Uterus (tissue), 4 donors: ENCODE results near the gene HOXA6. TPM values are rescaled to one million over a fixed set of nuclear protein-coding genes. Genes with fewer than 3 reads are reported as not detected.

Experiments
- DNase-seq, 2 donors: peaks; one replicate each; pipeline ENCODE4 v3.0.0-alpha.2; 2019 to 2020
- H3K27ac ChIP-seq, 2 donors: fragments of 200-600 bp; sonication (generic); 1 replicate in 1 of 2; 2 replicates in 1 of 2; pipeline ENCODE4 v1.5.1; 2016 to 2018
- H3K27me3 ChIP-seq, 2 donors: fragments of 200-600 bp; sonication (generic); one replicate each; pipeline ENCODE4 v1.5.1; 2018 to 2019; ENCODE audit warnings: control low read depth in 1 of 2
- H3K36me3 ChIP-seq, 2 donors: fragments of 200-600 bp; sonication (generic); one replicate each; pipeline ENCODE4 v1.5.1; 2019; ENCODE audit warnings: control low read depth in 1 of 2
- H3K4me1 ChIP-seq, 2 donors: fragments of 200-600 bp; sonication (generic); one replicate each; pipeline ENCODE4 v1.5.1; 2018 to 2019; ENCODE audit warnings: control low read depth in 1 of 2
- H3K4me3 ChIP-seq, 2 donors: fragments of 200-600 bp; sonication (generic); 1 replicate in 1 of 2; 2 replicates in 1 of 2; pipeline ENCODE4 v1.5.1; 2018 to 2019; ENCODE audit warnings: mild to moderate bottlenecking in 1 of 2
- H3K9me3 ChIP-seq, 2 donors: fragments of 200-600 bp; sonication (generic); one replicate each; pipeline ENCODE4 v1.5.1; 2019; ENCODE audit warnings: control low read depth in 1 of 2
- CTCF ChIP-seq, 4 experiments: fragments of 200-600 bp in 2 of 4; fragments of 450-650 bp in 2 of 4; sonication (generic) in 2 of 4; IDR thresholded peaks; one replicate each; pipeline ENCODE4 v1.5.1; 2016 to 2019; ENCODE audit warnings: antibody characterized with exemption in 4 of 4, mild to moderate bottlenecking in 2 of 4, moderate library complexity in 1 of 4
- POLR2A ChIP-seq, 2 donors: fragments of 450-650 bp; IDR thresholded peaks; one replicate each; pipeline ENCODE4 v1.6.1; 2016; ENCODE audit warnings: antibody characterized with exemption in 2 of 2, mild to moderate bottlenecking in 1 of 2, moderate library complexity in 1 of 2
- intact Hi-C: fragments of 100-400 bp; cut with DNase I; formaldehyde crosslinking; loops from one replicate; pipeline ENCODE4 v1.15.1; 2023; ENCODE audit warnings: low total_unique reads
- total RNA-seq, 4 donors: library from RNA; depleted of rRNA in 3 of 4; stranded (reverse); fragments of >200 nt in 3 of 4; gene quantifications; one replicate each; pipeline versions ENCODE4 v1.1.0 to v1.2.4, GENCODE V29; 2014 to 2023
- donor health status: DM: yes; HTN: yes; CAD: no.

HOXA6 gene
- total RNA-seq, 4 donors from 2014 or later = 1.8 to 19.1 (median 15.4) TPM

GRCh38 chr7:27160546-27161213 lies 13.1 kb upstream of the HOXA6 start:
- Histone ChIP-seq H3K9me3 (no peaks in the 10 kb centered on the region), H3K4me1 (no peaks in the 10 kb centered on the region), H3K4me3 (peak overlapping the region; percentile 49), H3K36me3 (no peaks in the 10 kb centered on the region), H3K27ac (peak overlapping the region; percentile 94 to 96), H3K27me3 (no peaks in the 10 kb centered on the region)
- intact Hi-C loops = loop anchor here (5.0 kb wide), 1 partner anchor 303 kb away; no protein-coding TSS in a partner anchor
- peak; percentile 88 to 90 for DNase-seq
- TF ChIP-seq POLR2A (IDR thresholded peaks at IDR 0.05) (no peak), CTCF (IDR thresholded peaks at IDR 0.05) (peak; percentile 97 to 100 (median 100))

GRCh38 chr7:27160145-27160545 lies 12.6 kb upstream of the HOXA6 start:
- no peaks in the 10 kb centered on the region for H3K36me3 ChIP-seq
- H3K27me3 ChIP-seq = no peaks in the 10 kb centered on the region
- peak overlapping the region; percentile 49 for H3K4me3 ChIP-seq
- H3K27ac ChIP-seq = peak overlapping the region; percentile 94 to 96
- peaks cover 0 to 4% of the 10 kb centered on the region in 2 donors for H3K4me1 ChIP-seq
- TF ChIP-seq CTCF (IDR thresholded peaks at IDR 0.05) (no peak), POLR2A (IDR thresholded peaks at IDR 0.05) (no peak)
- H3K9me3 ChIP-seq = no peaks in the 10 kb centered on the region
- peak; percentile 32 to 34 for DNase-seq
- intact Hi-C loops = loop anchor here (5.0 kb wide), 1 partner anchor 303 kb away; no protein-coding TSS in a partner anchor

GRCh38 chr7:27159266-27160144 lies 11.9 kb upstream of the HOXA6 start:
- H3K36me3 ChIP-seq = no peaks in the 10 kb centered on the region
- peak; percentile 14 for DNase-seq
- no peaks in the 10 kb centered on the region for H3K9me3 ChIP-seq
- H3K27ac ChIP-seq = no peak overlapping the region
- intact Hi-C loops = loop anchor here (5.0 kb wide), 1 partner anchor 302 kb away; no protein-coding TSS in a partner anchor
- H3K4me1 ChIP-seq = peaks cover 0 to 4% of the 10 kb centered on the region in 2 donors
- TF ChIP-seq CTCF (IDR thresholded peaks at IDR 0.05) (no peak), POLR2A (IDR thresholded peaks at IDR 0.05) (no peak)
- H3K4me3 ChIP-seq = no peak overlapping the region
- H3K27me3 ChIP-seq = no peaks in the 10 kb centered on the region

GRCh38 chr7:27158436-27159265 lies 11.1 kb upstream of the HOXA6 start:
- Histone ChIP-seq H3K36me3 (no peaks in the 10 kb centered on the region), H3K4me3 (no peak overlapping the region), H3K4me1 (peaks cover 0 to 4% of the 10 kb centered on the region in 2 donors), H3K27me3 (no peaks in the 10 kb centered on the region), H3K9me3 (no peaks in the 10 kb centered on the region), H3K27ac (no peak overlapping the region)
- peak; percentile 16 to 22 for DNase-seq
- intact Hi-C loops = no loop called here
- no peak for TF ChIP-seq POLR2A (IDR thresholded peaks at IDR 0.05)
